ENCODE measurements around the gene BARD1. TPM values are rescaled to one million over a fixed set of nuclear protein-coding genes. Genes with fewer than 3 reads are reported as not detected.

Gene BARD1
- total and polyA plus RNA-seq, 2 of the 13 experiments (the other 11 are each of a cell fraction or from before 2014, with no cell fraction given) = 5.3 to 30.4 TPM

DNA sequence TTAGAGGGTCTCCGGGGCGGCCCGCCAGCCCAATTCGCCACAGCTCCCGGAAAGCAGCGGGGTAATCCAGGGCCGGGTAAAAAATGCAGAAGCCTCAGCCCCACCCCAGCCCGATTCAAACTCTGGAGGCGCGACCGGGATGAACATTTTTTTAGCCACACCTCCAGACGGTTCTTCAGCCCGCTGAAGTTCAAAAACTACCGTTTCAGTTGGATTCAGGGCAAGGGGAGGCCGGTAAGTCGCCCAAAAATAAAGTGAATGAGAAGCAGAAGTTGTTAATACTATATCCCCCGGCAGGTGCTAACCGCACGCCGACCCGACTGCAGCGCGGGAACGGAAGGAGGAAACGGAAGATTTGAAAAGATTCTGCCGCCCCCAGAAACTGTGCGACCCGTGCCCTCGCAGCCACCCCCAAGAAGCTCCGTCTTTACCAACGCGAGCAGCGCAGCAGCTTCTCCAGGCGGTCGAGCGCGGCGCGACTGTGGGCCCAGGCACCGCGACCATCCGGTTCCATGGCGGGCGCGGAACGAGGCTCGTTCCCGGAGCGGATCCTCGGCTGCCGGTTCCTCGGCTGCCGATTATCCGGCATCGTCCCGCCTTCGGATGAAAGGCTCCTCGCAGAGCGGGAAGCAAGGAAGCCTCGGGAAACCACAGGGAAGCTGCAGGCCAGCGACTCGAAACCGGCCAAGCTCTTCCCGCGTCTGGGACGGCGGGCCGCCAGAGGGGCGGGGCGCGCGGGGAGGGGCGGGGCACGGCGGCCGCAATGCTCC lies at the start of gene BARD1 (continued):
- TF ChIP-seq, protein P1, sequence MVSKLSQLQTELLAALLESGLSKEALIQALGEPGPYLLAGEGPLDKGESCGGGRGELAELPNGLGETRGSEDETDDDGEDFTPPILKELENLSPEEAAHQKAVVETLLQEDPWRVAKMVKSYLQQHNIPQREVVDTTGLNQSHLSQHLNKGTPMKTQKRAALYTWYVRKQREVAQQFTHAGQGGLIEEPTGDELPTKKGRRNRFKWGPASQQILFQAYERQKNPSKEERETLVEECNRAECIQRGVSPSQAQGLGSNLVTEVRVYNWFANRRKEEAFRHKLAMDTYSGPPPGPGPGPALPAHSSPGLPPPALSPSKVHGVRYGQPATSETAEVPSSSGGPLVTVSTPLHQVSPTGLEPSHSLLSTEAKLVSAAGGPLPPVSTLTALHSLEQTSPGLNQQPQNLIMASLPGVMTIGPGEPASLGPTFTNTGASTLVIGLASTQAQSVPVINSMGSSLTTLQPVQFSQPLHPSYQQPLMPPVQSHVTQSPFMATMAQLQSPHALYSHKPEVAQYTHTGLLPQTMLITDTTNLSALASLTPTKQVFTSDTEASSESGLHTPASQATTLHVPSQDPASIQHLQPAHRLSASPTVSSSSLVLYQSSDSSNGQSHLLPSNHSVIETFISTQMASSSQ (IDR thresholded peaks at IDR 0.05; ENCODE audit: low read depth) = no peak
- TF ChIP-seq, protein P1 (CRISPR knock-in tag; IDR thresholded peaks at IDR 0.05; ENCODE audit: borderline replicate concordance) = no peak
- TF ChIP-seq TBL1XR1 (IDR thresholded peaks at IDR 0.05; ENCODE audit: borderline replicate concordance, low read length, partially characterized antibody) (no peak), EHMT2 (IDR thresholded peaks at IDR 0.05; ENCODE audit: borderline replicate concordance, low read depth, low read length) (no peak), ATAD3A (CRISPR knock-in tag; IDR thresholded peaks at IDR 0.05) (no peak), RBAK (CRISPR knock-in tag; IDR thresholded peaks at IDR 0.05) (peak; percentile 44; the same call in 1 of the 2 replicates), MXD4 (CRISPR knock-in tag; IDR thresholded peaks at IDR 0.05) (peak; percentile 57; the same call in 1 of the 2 replicates), MTF2 (CRISPR knock-in tag; IDR thresholded peaks at IDR 0.05; ENCODE audit: borderline replicate concordance) (no peak), ATF7 (IDR thresholded peaks at IDR 0.05) (no peak), ATF7 (CRISPR knock-in tag; IDR thresholded peaks at IDR 0.05) (no peak), ZKSCAN8 (CRISPR knock-in tag; IDR thresholded peaks at IDR 0.05; ENCODE audit: borderline replicate concordance) (0 out of 2 replicates have a peak, but pooled peaks have one; percentile 24), NR2F1 (CRISPR knock-in tag; IDR thresholded peaks at IDR 0.05) (no peak), NR2C2 (CRISPR knock-in tag; IDR thresholded peaks at IDR 0.05; ENCODE audit: borderline replicate concordance) (no peak), RFXAP (CRISPR knock-in tag; IDR thresholded peaks at IDR 0.05; ENCODE audit: borderline replicate concordance) (peak; percentile 50; the same call in 1 of the 2 replicates), ZNF577 (CRISPR knock-in tag; IDR thresholded peaks at IDR 0.05; ENCODE audit: borderline replicate concordance, low read depth) (no peak), STAG1 (CRISPR knock-in tag; IDR thresholded peaks at IDR 0.05) (0 out of 2 replicates have a peak, but pooled peaks have one; percentile 3), ZNF101 (CRISPR knock-in tag; IDR thresholded peaks at IDR 0.05; ENCODE audit: borderline replicate concordance, low read depth) (no peak), SMARCE1 (IDR thresholded peaks at IDR 0.05; ENCODE audit: borderline replicate concordance) (no peak), GTF2F1 (IDR thresholded peaks at IDR 0.05; ENCODE audit: low read length) (no peak), ZZZ3 (CRISPR knock-in tag; IDR thresholded peaks at IDR 0.05; ENCODE audit: borderline replicate concordance) (no peak), ZNF563 (CRISPR knock-in tag; IDR thresholded peaks at IDR 0.05) (no peak; the same call in 1 of the 2 replicates), HMGA1 (CRISPR knock-in tag; conservative IDR thresholded peaks at IDR 0.05) (no peak)
- TF ChIP-seq, protein P2, sequence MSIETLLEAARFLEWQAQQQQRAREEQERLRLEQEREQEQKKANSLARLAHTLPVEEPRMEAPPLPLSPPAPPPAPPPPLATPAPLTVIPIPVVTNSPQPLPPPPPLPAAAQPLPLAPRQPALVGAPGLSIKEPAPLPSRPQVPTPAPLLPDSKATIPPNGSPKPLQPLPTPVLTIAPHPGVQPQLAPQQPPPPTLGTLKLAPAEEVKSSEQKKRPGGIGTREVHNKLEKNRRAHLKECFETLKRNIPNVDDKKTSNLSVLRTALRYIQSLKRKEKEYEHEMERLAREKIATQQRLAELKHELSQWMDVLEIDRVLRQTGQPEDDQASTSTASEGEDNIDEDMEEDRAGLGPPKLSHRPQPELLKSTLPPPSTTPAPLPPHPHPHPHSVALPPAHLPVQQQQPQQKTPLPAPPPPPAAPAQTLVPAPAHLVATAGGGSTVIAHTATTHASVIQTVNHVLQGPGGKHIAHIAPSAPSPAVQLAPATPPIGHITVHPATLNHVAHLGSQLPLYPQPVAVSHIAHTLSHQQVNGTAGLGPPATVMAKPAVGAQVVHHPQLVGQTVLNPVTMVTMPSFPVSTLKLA (IDR thresholded peaks at IDR 0.05) = no peak
- TF ChIP-seq, protein P3, sequence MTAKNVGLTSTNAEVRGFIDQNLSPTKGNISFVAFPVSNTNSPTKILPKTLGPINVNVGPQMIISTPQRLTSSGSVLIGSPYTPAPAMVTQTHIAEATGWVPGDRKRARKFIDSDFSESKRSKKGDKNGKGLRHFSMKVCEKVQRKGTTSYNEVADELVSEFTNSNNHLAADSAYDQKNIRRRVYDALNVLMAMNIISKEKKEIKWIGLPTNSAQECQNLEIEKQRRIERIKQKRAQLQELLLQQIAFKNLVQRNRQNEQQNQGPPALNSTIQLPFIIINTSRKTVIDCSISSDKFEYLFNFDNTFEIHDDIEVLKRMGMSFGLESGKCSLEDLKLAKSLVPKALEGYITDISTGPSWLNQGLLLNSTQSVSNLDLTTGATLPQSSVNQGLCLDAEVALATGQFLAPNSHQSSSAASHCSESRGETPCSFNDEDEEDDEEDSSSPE (CRISPR knock-in tag; IDR thresholded peaks at IDR 0.05) = peak; percentile 80
